Stimulated activated CD4-positive, alpha-beta T cell treated with anti-CD3 and anti-CD28 coated beads, TNF-alpha, amount 100 ng/mL, for 1 hour (primary cell): ENCODE measurements around the gene NARS2.
"Not testable (repeated sequence)": the region's sequence is repeated elsewhere in the genome, so short reads cannot be mapped to it uniquely, and the experiment has no call there.

Experiments
- DNase-seq, 3 donors: peaks; one replicate each; pipeline ENCODE4 v3.0.0-alpha.2; 2020; ENCODE audit warnings: low read depth in 3 of 3, low spot score in 1 of 3

NARS2 gene

GRCh38 chr11:78493413-78493975 lies 81.2 kb downstream of the NARS2 start:
- DNase-seq, result no peak

- DNase-seq, result no peak
Measured at GRCh38 chr11:78492973-78493372, 81.7 kb downstream of the NARS2 start.

DNA sequence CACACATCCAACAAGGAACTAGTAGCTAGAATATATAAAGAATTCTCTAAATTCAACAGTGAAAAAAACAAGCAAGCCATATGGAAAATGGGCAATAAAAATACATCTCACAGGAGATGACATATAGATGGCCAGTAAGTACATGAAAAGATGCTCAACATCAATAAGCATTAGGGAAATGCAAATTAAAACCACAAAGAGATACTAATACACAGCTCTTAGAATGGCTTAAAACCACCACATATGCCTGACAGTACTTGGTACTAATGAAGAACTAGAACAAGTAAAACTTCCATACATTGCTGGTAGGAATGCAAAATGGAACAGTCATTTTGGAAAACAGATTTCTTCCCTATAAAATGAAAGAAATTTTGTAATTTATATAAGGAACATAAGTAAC lies 85.5 kb downstream of the NARS2 start:
- no peak for DNase-seq

GRCh38 chr11:78478536-78478935 lies 96.1 kb downstream of the NARS2 start:
- DNase-seq, result no peak

DNA sequence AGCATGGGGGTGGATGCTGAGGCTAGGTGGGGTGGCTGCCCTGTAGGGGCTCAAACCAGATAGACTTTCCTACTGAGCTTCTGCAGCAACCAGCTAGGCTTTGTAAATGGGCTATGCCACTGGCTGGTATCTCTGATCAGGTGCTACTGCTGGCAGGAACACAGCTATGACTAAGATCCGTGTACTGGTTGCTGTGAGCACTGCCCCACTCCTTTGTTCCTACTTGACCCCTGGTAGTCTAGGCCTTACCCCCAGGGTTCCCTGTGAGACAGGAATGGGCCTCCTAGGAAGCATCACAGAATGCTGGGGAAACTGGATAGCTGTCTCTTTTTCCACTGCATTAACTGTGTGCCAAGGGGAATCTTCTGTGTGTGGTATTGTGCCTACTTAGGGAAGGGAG lies 98.6 kb downstream of the NARS2 start:
- DNase-seq, result no peak

GRCh38 chr11:78474451-78474850 lies 100.2 kb downstream of the NARS2 start:
- no peak for DNase-seq

GRCh38 chr11:78472905-78473304 lies 101.8 kb downstream of the NARS2 start:
- no peak for DNase-seq

- no peak for DNase-seq
Measured at GRCh38 chr11:78472382-78472781, 102.3 kb downstream of the NARS2 start.

- DNase-seq, result no peak
Measured at GRCh38 chr11:78470861-78471442, 103.7 kb downstream of the NARS2 start.

DNA sequence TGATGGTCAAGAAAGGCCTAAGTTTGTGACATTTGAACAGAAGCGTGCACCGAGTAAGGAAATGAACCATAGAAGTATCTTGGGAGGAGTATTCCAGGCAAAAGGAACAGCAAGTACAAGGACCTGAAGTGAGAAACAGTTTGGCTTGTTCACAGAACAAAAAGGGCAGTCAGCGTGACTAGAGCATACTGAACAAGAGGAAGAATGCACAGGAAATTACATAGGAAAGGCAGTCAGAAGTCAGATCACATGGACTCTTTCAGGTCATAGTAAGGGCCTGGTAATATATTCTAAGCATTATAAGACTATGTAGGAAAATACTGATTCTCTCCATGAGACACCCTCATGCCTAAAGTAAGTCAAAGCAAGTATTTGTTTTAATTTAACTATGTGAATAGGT lies 104.8 kb downstream of the NARS2 start:
- no peak for DNase-seq

DNA sequence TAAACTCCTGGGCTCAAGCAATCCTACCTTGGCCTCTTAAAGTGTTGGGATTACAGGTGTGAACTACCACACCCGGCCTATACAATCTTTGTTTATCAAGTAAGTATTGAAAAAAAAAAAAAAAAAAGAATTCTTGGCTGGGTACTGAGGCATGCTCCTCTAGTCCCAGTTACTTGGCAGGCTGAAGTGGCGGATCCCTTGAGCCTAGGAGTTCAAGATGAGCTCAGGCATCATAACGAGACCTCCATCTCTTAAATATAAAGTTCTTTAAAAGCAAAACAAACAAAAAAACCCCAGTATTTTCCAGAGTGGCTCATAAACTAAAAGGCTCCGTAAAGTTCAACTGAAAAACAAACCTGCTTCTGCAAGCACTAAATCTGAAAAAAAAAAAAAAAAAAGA lies 106.7 kb downstream of the NARS2 start:
- no peak for DNase-seq

GRCh38 chr11:78467370-78467769 lies 107.3 kb downstream of the NARS2 start:
- DNase-seq, result no peak

DNA sequence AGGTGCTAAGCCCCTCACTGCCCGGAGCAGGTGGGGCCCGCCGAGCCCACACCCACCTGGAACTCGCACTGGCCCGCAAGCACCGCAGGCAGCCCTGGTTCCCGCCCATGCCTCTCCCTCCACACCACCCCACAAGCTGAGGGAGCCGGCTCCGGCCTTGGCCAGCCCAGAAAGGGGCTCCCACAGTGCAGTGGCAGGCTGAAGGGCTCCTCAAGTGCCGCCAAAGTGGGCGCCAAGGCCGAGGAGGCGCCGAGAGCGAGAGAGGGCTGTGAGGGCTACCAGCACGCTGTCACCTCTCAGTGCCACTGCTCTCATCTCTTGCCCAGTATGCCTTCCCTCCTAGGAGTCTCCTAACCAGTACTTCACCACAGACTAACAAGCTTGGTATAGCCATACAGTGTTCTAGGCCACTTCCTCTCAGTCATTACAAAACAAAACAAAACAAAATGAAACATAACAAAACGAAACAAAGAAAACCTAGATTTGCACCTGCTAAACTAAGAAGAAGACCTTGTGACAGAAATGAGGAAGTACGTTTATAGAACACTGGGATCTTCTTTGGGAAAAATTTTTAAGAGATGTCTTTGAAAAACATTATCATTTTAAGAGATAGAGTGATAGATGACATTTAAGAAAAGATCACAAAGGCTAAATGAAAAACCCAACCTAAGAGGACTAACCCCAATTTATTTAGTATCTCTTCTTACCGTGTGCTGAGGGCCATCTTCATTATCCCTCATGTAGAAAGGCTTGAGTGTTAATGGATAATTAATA lies 109.3 kb downstream of the NARS2 start:
- no peak for DNase-seq

DNA sequence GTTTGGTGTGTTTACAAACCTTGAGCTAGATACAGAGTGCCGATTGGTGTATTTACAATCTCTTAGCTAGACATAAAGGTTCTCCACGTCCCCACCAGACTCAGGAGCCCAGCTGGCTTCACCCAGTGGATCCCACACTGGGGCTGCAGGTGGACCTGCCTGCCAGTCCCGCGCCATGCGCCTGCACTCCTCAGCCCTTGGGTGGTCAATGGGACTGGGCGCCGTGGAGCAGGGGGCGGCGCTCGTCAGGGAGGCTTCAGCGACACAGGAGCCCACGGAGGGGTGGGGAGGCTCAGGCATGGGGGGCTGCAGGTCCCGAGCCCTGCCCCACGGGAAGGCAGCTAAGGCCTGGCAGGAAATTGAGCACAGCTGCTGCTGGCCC lies 109.9 kb downstream of the NARS2 start:
- not testable (repeated sequence) for DNase-seq

DNA sequence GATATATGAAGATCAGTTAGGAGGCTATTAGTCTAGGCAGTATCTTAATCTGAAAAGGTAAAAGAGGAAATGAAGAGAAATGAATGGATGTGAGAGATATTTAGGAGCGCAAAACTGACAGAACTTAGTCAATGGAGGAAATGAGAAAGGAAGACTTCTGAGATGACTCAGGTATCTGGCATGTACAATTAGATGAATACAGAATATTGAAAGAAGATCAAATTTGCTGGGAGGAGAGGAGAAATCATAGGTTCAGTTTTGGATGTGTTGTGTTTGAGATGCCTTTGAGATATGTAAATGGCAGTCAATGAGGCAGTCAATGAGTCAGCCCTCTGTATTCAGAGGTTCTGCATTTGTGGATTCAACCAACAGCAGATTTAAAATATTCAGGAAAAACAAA lies 114.2 kb downstream of the NARS2 start:
- no peak for DNase-seq

DNA sequence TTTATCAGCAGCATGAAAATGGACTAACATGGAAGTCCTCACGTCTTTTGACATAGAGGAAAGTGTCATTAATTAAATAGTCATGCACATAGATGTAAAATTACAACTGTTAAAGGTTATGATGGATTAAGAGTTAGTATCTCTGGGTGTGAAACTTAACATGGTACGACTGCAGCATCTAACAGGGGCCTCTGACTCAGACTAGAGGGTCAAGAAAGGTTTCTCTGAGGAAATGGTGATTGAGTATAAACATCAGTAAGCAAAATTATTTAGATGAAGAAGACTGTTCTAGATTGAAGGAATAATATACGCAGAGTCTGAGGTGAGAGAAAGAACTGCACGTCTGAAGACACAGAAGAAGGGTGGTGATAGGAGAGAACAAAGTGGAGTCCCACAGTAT lies 114.9 kb downstream of the NARS2 start:
- DNase-seq, result no peak

DNA sequence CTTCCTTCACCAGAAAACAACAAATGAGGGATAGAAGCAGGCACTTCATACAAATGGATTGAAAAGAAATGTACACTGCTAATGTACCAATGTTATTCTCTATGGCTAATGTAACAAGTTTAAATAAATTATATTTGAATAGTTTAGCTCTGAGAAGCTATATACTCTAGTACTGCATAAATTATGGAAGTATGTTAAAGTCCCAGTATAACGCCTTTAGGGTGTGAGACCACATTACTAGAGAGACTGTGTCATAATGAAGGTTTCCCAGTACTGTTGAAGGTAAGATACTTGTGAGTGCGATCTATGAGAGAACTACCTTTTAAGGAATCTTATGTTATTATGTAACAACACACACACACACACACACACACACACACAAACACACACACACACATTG lies 117.2 kb downstream of the NARS2 start:
- no peak for DNase-seq

DNA sequence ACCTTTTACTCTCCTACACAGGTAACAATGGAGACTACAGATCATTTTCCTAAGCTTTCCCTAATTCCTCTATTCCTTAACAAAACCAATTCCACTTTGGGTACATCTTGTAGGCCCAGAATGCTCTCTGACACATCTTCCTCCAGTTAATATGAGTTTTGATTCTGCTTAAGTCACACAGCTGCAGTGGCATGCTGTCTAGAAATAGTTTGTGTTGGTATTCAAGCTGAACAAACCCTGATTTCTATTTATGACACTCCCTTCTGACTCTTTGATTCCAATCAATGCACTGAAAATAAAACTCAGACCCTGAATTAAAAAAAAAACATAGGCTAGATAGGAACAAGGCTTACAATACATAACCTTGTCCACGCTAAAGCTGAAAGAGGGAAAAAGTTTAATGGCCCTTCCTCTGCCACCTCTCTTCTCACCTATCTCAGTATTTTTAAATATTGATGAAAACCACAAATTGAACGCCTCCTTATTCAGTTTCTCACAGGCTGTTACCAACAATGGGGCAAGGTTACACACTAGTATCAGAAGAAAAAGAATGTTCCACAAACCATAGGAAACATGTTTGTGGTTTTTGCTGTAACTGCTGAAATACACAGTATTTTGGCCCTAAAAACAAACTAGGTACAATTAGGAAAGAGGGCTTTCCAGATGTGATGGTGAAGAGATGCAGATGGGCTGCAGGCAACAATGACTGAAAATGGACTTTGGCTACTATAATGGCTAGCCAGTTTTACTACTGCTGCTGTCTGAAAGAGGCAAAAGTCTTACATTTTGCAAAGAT lies 121.3 kb downstream of the NARS2 start:
- DNase-seq, result no peak

- DNase-seq, result no peak
Measured at GRCh38 chr11:78451371-78452150, 123.1 kb downstream of the NARS2 start.

DNA sequence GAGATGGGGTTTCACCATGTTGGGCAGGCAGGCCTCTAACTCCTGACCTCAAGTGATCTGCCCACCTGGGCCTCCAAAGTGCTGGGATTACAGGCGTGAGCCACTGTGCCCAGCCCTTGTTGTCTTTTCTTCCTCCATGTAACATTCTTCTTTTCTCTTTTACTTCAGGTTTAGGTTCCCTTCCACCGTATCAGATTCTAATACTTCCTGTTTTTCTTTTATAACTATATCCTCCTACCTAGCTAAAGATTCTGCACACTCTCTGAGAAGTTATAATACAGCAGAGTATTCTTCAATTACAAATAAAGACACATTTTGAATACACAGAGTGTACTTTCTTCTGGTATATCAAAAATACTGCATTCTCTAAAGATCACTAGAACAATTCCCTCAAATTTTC lies 123.8 kb downstream of the NARS2 start:
- DNase-seq, result no peak

DNA sequence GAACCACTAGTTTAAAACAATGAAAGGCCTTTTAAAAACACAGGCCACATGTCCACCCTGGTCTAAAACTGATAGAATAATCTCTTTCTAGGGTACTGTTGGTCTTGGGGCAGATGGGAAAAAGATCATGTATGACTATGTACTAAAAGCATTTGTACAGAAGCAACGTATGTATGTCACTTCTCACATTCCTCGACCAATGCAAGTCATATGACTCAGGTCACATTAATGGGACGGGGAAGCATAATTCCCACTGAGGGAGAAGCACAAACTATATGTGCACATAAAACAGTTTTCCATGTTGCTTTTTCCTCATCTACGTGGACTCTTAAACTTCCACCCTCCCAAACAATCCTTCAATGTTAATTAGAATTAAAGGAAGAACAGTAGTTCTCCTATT lies 124.8 kb downstream of the NARS2 start:
- DNase-seq, result no peak
